GM18951 (cell line): ENCODE results near the gene ZNF217.

Experiments used
- POLR2A ChIP-seq: IDR thresholded peaks from 4 replicates; pipeline ENCODE4 v1.6.1; 2011; ENCODE audit warnings: mild to moderate bottlenecking; ENCODE audit not compliant: insufficient read length, insufficient read depth; ENCODE audit errors: extremely low read depth
- in situ Hi-C: fragments of 300-500 bp; cut with MboI; formaldehyde crosslinking; loops from one replicate; pipeline ENCODE4 v1.12.0; 2022; ENCODE audit warnings: low sequenced_read_pairs, mixed read lengths, inconsistent platforms; ENCODE audit not compliant: unreplicated experiment

Gene ZNF217

DNA sequence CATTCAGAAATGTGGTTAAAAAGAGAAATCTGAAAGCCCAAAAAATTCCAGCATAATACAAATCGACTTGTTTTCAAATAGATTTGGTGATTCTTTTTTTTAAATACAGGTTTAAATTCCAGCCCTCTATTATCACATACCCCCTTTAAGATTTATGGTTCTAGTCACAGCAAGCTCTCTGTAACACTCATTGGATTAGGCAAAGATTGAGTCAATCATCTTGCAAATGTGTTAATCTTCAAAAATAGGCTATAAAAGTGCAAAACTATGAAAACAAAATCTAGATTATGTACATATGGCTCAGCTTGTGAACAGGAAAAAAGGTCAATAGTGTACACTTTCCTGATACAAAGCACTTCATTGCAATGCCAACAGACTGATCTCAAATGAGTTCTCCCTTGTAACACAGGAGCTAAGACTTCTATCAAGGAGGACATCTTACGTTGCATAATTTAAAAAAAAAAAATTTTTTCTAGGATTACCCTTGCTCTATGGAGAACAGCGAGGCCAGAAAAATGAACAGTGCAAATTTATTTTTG is 26.2 kb downstream of the ZNF217 start:
- no peak for TF ChIP-seq POLR2A
- in situ Hi-C loops = loop anchor here (25.0 kb wide), 1 partner anchor 620 kb away; no protein-coding TSS in a partner anchor

- in situ Hi-C loops = loop anchor here (25.0 kb wide), 1 partner anchor 621 kb away; no protein-coding TSS in a partner anchor
Measured at GRCh38 chr20:53566623-53567022, 27.0 kb downstream of the ZNF217 start.

DNA sequence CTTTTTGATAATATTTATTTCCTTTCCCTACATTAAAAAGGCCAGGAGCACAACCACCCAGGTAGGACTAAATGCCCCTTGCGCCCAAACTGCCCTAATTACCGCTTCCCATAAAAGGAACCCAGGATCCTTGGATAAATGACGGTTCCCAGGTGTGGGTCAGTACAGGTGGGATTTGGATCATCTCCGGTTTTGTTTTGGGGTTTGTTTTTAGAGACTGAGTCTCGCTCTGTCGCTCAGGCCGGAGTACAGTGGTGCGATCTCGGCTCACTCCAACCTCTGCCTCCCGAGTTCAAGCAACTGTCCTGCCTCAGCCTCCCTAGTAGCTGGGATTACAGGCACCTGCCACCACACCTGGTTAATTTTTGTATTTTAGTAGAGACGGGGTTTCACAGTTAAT is 28.4 kb downstream of the ZNF217 start:
- no peak for TF ChIP-seq POLR2A
- in situ Hi-C loops = loop anchor here (25.0 kb wide), 1 partner anchor 622 kb away; no protein-coding TSS in a partner anchor

DNA sequence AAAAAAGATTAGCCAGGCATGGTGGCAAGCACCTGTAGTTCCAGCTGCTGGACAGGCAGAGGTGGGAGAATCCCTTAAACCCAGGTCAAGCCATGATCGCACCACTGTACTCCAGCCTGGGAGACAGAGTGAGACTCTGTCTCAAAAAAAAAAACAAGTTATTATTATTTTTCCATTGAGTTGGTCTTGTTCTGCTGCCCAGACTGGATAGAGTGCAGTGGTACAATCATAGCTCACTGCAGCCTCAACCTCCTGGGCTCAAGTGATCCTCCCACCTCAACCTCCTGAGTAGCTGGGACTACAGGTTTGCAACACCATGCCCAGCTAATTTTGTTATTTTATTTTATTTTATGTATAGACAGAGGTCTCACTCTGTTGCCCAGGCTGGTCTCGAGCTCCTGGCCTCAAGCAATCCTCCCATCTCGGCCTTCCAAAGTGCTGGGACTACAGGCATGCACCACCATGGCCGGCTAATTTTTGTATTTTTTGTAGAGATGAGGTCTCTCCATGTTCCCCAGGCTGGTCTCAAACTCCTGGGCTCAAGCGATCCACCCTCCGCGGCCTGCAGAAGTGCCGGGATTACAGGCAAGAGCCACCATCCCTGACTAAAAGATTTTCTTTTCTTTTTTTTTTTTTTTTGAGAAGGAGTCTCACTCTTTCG is 31.4 kb downstream of the ZNF217 start:
- in situ Hi-C loops = loop anchor here (25.0 kb wide), 1 partner anchor 625 kb away; no protein-coding TSS in a partner anchor

DNA sequence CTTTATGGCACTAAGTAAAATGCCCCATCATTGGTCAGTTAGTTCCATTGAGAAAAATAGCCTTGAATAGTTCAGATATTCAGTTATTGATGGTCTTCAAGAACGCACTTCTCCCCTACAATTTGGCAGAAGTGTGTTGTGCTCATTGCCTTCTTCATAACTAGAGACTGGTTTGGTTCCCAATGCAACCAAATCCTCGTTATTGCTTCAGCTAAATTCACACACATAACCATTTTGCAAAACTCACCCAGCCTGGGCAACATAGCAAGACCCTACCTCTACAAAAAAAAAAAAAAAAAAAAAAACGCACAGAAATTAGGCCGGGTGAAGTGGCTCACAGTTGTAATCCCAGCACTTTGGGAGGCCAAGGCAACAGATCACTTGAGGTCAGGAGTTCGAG is 32.1 kb downstream of the ZNF217 start:
- in situ Hi-C loops = loop anchor here (25.0 kb wide), 1 partner anchor 626 kb away; no protein-coding TSS in a partner anchor
- TF ChIP-seq POLR2A = no peak

GRCh38 chr20:53559816-53560215 is 33.8 kb downstream of the ZNF217 start:
- TF ChIP-seq POLR2A = no peak
- in situ Hi-C loops = loop anchor here (10.0 to 25.0 kb wide), 2 partner anchors 145 to 627 kb away; no protein-coding TSS in a partner anchor

DNA sequence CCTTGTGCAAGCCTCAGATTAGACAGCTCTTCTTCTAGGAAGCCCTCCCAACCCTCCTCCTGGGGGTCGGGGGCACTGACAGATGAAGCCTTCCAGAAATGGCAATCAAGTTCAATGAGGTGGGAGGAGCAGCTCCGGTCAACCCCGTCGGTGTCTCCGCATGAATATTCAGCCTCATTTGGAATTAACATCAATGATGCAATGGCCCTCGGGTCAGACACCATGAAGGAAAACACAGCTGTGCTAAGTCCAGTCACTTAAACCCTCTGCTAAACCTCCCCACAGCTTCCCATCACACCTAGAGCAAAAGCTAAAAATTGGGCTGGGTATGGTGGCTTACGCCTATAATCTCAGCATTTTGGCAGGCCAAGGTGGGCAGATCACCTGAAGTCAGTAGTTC is 36.5 kb downstream of the ZNF217 start:
- no peak for TF ChIP-seq POLR2A
- in situ Hi-C loops = loop anchor here (10.0 to 25.0 kb wide), 2 partner anchors 142 to 630 kb away; no protein-coding TSS in a partner anchor

DNA sequence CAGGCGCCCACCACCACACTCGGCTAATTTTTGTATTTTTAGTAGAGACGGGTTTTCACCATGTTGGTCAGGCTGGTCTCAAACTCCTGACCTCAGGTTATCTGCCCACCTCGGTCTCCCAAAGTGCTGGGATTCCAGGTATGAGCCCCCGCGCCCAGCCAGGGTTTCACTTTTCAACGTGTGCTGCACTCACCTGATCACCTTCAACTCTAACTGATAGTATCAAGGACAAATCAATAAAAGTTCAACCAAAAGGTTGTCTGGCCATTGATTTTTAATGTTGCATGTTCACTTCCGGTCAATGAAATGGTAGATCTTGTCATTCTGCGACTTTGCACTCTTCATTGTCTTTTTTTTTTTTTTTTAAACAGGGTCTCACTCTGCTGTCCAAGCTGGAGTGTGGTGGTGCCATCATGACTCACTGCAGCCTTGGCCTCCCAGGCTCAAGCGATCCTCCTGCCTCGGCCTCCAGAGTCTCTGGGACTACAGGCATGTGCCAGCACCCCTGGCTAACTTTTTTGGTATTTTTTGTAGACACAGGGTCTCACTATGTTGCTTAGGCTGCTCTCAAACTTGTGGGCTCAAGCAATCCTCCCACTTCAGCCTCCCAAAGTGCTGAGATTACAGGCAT is 37.3 kb downstream of the ZNF217 start:
- in situ Hi-C loops = loop anchor here (10.0 to 25.0 kb wide), 2 partner anchors 142 to 631 kb away; no protein-coding TSS in a partner anchor
- no peak for TF ChIP-seq POLR2A

DNA sequence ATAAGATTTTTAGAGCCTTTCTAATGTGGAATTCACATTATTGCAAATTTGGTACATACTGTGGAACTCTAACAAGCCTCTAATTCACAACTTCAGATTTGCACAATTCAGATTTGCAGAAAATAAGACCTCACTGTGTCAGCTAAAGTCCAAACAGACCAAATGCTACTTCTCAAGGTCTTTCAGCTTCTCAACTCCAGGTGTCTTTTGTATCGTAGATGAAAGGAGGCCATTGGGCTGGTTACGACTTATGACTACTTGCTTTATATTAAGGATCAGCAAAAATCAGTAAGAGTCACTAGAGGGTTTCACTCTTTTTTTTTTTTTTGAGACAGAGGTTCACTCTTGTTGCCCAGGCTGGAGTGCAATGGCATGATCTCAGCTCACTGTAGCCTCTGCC is 37.8 kb downstream of the ZNF217 start:
- no peak for TF ChIP-seq POLR2A
- in situ Hi-C loops = loop anchor here (10.0 to 25.0 kb wide), 2 partner anchors 141 to 631 kb away; no protein-coding TSS in a partner anchor

GRCh38 chr20:53555081-53555480 is 38.6 kb downstream of the ZNF217 start:
- in situ Hi-C loops = loop anchor here (10.0 to 25.0 kb wide), 2 partner anchors 140 to 632 kb away; no protein-coding TSS in a partner anchor

GRCh38 chr20:53552572-53552893 is 41.1 kb downstream of the ZNF217 start:
- in situ Hi-C loops = loop anchor here (10.0 to 25.0 kb wide), 2 partner anchors 138 to 635 kb away; no protein-coding TSS in a partner anchor

More at GRCh38 chr20:53555081-53555480, 38.6 kb downstream of the ZNF217 start:
- no peak for TF ChIP-seq POLR2A

GRCh38 chr20:53551719-53552571 is 41.7 kb downstream of the ZNF217 start:
- in situ Hi-C loops = loop anchor here (10.0 to 25.0 kb wide), 2 partner anchors 137 to 635 kb away; no protein-coding TSS in a partner anchor
